Urothelium cell line (cell line): ENCODE measurements around the gene FBXL19.
"Not testable (repeated sequence)": the region's sequence is repeated elsewhere in the genome, so short reads cannot be mapped to it uniquely, and the experiment has no call there.

ENCODE experiments used
- DNase-seq: peaks from one replicate; pipeline ENCODE4 v3.0.0; 2011; ENCODE audit warnings: low spot score, mixed read lengths
- FAIRE-seq: peaks from 2 replicates; lab custom pipeline; 2011; peaks lifted over from hg19 to GRCh38; lab: Jason Lieb, UNC

FBXL19 gene

GRCh38 chr16:30921748-30922419 lies 1.5 kb upstream of the FBXL19 start:
- FAIRE-seq, result no peak
- peak; percentile 70 for DNase-seq

DNA sequence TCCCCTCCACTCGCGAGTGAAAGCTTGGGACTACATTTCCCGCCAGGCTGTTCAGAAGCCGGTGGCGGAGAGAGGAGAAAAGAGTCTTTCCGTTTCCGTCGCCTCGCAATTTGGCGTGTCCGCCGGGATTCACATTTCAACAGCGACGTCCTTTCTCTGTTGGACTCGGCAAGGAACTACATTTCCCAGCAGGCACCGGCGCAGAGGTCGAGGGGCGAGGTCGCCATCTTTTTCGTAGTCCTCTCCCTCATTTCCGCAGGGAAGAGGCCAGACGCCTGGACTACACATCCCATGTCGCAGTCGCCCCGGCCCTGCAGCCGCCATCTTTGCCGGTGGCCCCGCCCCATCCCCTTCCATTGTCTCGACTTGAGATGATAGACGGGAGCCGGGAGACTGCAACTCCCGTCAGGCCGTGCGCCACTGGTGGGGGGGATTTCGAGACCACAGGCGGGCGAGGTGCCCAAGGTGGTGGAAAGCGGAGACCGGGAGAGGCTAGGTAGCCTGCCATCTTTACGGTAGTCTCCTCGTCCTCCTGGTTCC lies 882 bp upstream of the FBXL19 start:
- DNase-seq, result peak; percentile 91
- no peak for FAIRE-seq

DNA sequence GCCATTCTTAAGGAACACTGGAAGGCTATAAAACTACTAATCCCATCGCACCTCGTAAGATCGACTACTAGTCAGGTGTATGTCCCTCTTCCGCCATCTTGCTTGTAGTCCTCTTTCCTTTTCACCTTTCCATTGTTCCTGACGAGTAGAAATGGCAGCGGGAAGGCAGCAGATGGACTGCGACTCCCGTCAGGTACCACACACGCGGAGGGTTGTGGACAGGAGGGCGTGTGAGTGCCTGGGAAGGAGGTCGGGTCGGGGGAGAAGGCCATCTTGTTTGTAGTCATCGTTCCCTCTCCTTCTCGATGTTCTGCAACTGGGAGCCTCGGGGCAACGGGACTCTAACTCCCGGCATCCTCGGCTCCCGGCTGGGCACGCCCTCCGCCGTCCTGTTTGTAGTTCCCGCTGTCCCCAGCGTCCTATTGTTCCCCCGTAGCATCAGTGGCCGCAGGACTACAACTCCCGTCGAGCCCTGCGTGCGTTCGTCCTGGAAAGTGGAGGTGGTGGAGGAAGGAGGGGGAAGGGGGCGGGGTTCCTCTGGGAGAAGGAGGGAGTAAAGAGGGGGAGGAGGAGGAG lies 324 bp upstream of the FBXL19 start:
- DNase-seq (peak; percentile 93), FAIRE-seq (peak; percentile 85)

DNA sequence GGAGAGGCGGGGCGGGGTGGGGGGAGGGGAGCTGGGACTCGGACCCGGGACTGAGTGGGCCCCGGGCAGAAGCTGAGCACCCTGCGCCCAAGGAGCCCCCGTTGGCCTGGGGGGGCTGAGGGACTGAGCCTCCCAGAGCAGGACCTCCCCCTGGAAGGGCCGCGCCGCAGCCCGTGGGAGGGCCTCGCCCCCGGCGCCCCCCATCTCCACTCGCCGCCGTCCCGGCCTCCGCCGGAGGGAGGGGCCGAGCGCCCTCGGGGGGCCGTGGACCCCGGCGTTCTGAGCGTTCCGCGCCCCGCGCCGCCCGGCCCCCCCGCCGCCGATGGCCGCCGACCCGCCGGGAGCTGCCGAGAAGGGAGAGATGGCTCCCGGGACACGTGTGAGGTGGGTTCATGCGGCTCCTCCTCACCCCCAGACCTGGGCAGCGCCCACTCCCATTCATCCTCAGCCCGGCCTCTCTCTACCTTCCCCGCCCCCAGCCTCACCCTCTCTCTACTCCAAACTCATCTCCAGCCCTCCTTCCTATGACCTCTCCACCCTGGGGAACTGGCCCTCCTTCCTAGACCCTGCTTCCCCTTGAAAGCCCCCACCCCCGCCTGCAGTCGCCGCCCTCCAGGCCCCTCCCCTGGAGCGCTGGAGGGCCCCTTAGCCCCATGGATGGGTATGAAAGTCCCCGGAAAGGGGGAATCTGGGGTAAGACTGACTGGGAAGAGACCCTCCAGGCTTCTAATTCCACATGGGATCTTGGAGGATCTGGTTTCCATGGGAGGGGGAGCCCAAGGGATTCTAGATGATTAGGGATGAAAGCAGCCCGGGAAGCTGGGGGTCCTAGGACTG lies 922 bp downstream of the FBXL19 start:
- no peak for FAIRE-seq

DNA sequence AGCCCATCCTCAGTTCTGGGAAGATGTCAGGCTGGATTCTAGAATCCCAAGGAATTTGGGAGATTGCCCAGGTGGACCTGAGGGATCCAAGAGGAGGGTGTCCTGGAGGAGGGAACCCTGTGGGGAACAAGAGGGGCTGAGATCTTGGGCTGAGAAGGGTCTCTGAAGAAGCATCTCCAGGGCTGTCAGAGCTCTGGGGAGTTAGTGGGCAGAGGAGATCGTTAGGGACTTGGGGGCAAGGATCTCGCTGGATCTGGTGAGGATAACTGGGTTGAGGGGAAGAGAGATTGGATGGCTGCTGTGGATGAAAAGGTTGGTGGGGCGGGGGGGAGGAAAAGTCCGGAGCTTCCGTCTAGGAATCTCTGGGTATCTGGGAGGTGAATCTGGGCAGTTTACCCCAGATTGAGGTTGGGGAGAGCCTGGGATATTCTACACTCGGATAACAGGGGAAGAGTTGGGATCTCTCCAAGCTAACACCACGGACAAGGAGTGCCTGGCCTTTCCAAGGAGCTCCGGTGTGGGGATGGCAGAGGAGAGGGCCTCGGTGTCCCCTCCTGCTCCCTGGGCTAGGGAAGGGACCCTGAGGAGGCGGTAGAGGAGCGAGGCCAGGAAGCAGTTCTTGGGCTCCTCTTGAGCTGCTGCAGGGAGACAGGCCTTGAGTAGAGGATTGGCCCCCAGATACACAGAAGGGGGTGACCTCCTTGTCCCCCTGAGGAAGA lies 1.7 kb downstream of the FBXL19 start:
- DNase-seq (no peak), FAIRE-seq (no peak)

More for the DNA sequence above, 922 bp downstream of the FBXL19 start:
- no peak for DNase-seq

DNA sequence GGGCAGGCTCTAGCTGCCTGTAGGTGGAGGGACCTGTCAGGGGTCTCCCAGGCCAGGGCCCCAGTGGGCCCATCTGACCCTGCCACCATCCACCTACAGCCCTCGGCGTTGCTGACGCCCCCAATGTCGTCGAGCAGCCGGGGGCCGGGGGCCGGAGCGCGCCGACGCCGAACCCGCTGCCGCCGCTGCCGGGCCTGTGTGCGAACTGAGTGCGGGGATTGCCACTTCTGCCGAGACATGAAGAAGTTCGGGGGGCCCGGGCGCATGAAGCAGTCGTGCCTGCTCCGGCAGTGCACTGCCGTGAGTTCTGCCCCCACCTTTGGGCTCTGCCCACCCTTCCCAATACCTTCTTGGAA lies 2.2 kb downstream of the FBXL19 start:
- DNase-seq, result no peak
- FAIRE-seq, result no peak

GRCh38 chr16:30925995-30926811 lies 2.8 kb downstream of the FBXL19 start:
- FAIRE-seq (no peak), DNase-seq (no peak)

GRCh38 chr16:30926937-30927788 lies 3.8 kb downstream of the FBXL19 start:
- FAIRE-seq (no peak), DNase-seq (no peak)

- FAIRE-seq (no peak), DNase-seq (peak; percentile 58)
Measured at GRCh38 chr16:30927789-30928378, 4.5 kb downstream of the FBXL19 start.

DNA sequence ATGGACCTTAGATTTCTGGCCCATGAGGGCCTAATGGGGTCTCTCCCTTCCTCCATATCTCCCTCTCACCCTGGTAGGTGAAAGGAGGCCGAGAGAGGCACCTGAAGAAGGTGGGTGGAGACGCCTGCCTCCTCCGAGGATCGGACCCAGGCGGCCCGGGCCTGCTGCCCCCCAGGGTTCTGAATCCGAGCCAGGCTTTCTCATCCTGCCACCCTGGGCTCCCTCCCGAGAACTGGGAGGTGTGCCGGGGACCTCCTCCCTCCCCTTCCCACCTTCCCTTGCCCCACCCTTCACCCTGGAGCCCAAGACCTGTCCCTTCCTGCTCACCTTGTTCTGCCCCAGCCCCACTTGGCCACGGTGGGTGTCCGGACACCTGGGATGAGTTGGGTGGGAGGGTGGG lies 5.0 kb downstream of the FBXL19 start:
- FAIRE-seq (no peak), DNase-seq (no peak)

- no peak for FAIRE-seq
- no peak for DNase-seq
Measured at GRCh38 chr16:30929167-30929566, 5.8 kb downstream of the FBXL19 start.

- FAIRE-seq (no peak), DNase-seq (no peak)
Measured at GRCh38 chr16:30930160-30930571, 6.8 kb downstream of the FBXL19 start.

DNA sequence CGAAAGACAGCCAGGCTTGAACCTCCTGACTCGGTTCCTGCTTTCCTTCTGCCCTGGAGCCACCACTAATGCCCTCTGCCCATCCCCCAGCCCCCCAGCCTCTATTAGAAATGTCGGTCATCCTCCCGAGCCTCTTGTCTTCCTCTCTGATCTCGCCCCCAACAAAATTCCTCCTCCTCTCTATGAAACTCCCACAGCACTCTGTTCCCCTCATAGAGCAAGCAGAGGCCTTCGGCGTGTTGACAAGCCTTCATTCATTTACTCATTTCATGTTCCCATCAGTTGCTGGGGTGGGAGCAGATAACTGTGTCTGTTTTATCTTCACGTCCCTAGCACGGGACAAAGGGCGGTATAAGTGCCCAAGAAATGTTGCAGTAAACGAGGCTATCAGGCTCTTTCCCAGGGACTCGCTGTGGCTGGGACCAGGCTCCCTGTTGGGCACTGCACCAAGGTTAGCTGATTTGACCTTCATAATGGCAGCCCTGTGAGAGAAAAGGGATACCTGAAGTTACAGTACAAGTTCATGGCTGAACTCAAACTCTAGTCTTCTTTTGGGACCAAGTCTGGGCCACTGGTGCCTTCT lies 7.8 kb downstream of the FBXL19 start:
- DNase-seq (no peak), FAIRE-seq (no peak)

- FAIRE-seq (no peak), DNase-seq (no peak)
Measured at GRCh38 chr16:30934827-30935557, 11.6 kb downstream of the FBXL19 start.

GRCh38 chr16:30937692-30938091 lies 14.3 kb downstream of the FBXL19 start:
- FAIRE-seq (no peak), DNase-seq (no peak)

GRCh38 chr16:30939571-30939970 lies 16.2 kb downstream of the FBXL19 start:
- not testable (repeated sequence) for FAIRE-seq

GRCh38 chr16:30941600-30942425 lies 18.4 kb downstream of the FBXL19 start:
- DNase-seq, result peak; percentile 77
- no peak for FAIRE-seq

More at GRCh38 chr16:30939571-30939970, 16.2 kb downstream of the FBXL19 start:
- DNase-seq, result not testable (repeated sequence)
